Lower leg skin (tissue), 4 donors: ENCODE results near the gene NPIPA1. TPM values are rescaled to one million over a fixed set of nuclear protein-coding genes. Genes with fewer than 3 reads are reported as not detected.
"Not testable (repeated sequence)": the region's sequence is repeated elsewhere in the genome, so short reads cannot be mapped to it uniquely, and the experiment has no call there.

Experiments used
- DNase-seq, 2 donors: peaks; one replicate each; pipeline ENCODE4 v3.0.0-alpha.2; 2019; ENCODE audit warnings: low spot score in 2 of 2
- H3K4me3 ChIP-seq: fragments of 200-600 bp; sonication (generic); 2 replicates; pipeline ENCODE4 v1.5.1; 2017; ENCODE audit warnings: mild to moderate bottlenecking, low read depth; ENCODE audit not compliant: poor library complexity, severe bottlenecking
- WGBS, 2 donors: methylation state at CpG; one replicate each; pipeline ENCODE4 v1.1.5; 2018; 5-methylcytosine and 5-hydroxymethylcytosine counted together
- intact Hi-C: fragments of 100-400 bp; cut with DNase I; formaldehyde crosslinking; loops from one replicate; pipeline ENCODE4 v1.15.0; 2023; ENCODE audit warnings: low total_unique reads
- total RNA-seq, 4 donors: library from RNA; depleted of rRNA; stranded (reverse); fragments of >200 nt; gene quantifications; one replicate each; pipeline ENCODE4 v1.1.0, GENCODE V29; 2016

NPIPA1 gene
- total RNA-seq, 4 donors from 2014 or later: 43.1 to 74.3 (median 57.7) TPM

- DNase-seq: peak in 1 of 2 donors; percentile 13
- intact Hi-C loops, H3K4me3 ChIP-seq: not testable (repeated sequence)
- WGBS, 2 donors: 100% methylated on average over 4 of the region's 16 CpGs; no CpG with 5 or more reads in 1 of the 2 donors
Observed at GRCh38 chr16:14922968-14923367, 14.3 kb upstream of the NPIPA1 start.

GRCh38 chr16:14923394-14924088, 13.7 kb upstream of the NPIPA1 start:
- WGBS, 2 donors: 87% methylated on average over 3 of the region's 31 CpGs; no CpG with 5 or more reads in 1 of the 2 donors
- intact Hi-C loops, H3K4me3 ChIP-seq: not testable (repeated sequence)
- DNase-seq: peak; percentile 12 to 54

- H3K4me3 ChIP-seq, DNase-seq, intact Hi-C loops: not testable (repeated sequence)
- WGBS, 2 donors: no CpG with 5 or more reads among the region's 17 CpGs
Observed at GRCh38 chr16:14924359-14924758, 12.9 kb upstream of the NPIPA1 start.

- intact Hi-C loops, DNase-seq: not testable (repeated sequence)
- no CpG with 5 or more reads among the region's 18 CpGs for WGBS, 2 donors
Observed at GRCh38 chr16:14924982-14925381, 12.3 kb upstream of the NPIPA1 start.

GRCh38 chr16:14928064-14928714, 9.1 kb upstream of the NPIPA1 start:
- intact Hi-C loops, H3K4me3 ChIP-seq: not testable (repeated sequence)
- 61 to 68% methylated on average over 6 of the region's 31 CpGs for WGBS, 2 donors
- peak; percentile 16 to 85 for DNase-seq

More at GRCh38 chr16:14924982-14925381, 12.3 kb upstream of the NPIPA1 start:
- not testable (repeated sequence) for H3K4me3 ChIP-seq

GRCh38 chr16:14929176-14929575, 8.1 kb upstream of the NPIPA1 start:
- intact Hi-C loops, H3K4me3 ChIP-seq: not testable (repeated sequence)
- DNase-seq: peak in 1 of 2 donors; percentile 18
- WGBS, 2 donors: 88% methylated on average over 14 of the region's 26 CpGs; no CpG with 5 or more reads in 1 of the 2 donors

- H3K4me3 ChIP-seq, DNase-seq, intact Hi-C loops: not testable (repeated sequence)
- WGBS, 2 donors: no CpG with 5 or more reads among the region's 25 CpGs
Observed at GRCh38 chr16:14930246-14930645, 7.0 kb upstream of the NPIPA1 start.

GRCh38 chr16:14930971-14931370, 6.3 kb upstream of the NPIPA1 start:
- 93% methylated on average over 5 of the region's 19 CpGs; no CpG with 5 or more reads in 1 of the 2 donors for WGBS, 2 donors
- H3K4me3 ChIP-seq, intact Hi-C loops: not testable (repeated sequence)
- peak in 1 of 2 donors; percentile 12 for DNase-seq

- 96 to 100% methylated on average over 1 to 12 of the region's 47 CpGs for WGBS, 2 donors
- H3K4me3 ChIP-seq, DNase-seq, intact Hi-C loops: not testable (repeated sequence)
Observed at GRCh38 chr16:14932581-14933375, 4.5 kb upstream of the NPIPA1 start.

- H3K4me3 ChIP-seq, intact Hi-C loops, DNase-seq: not testable (repeated sequence)
- 51% methylated on average over 3 of the region's 9 CpGs; no CpG with 5 or more reads in 1 of the 2 donors for WGBS, 2 donors
Observed at GRCh38 chr16:14937994-14938393, 751 bp downstream of the NPIPA1 start.

- whole genome bisulfite sequencing, 2 donors: 22 to 59% methylated on average over 3 of the region's 3 CpGs
- H3K4me3 ChIP-seq, intact Hi-C loops, DNase-seq: not testable (repeated sequence)
Observed at GRCh38 chr16:14942686-14943085, 5.4 kb downstream of the NPIPA1 start.
